GM10847 (cell line): Measurements from ENCODE around the gene GALNT9.

Experiments
- POLR2A ChIP-seq: IDR thresholded peaks from 2 replicates; pipeline ENCODE4 v1.6.1; 2011; ENCODE audit not compliant: insufficient read length; ENCODE audit errors: extremely low read depth

GALNT9 gene

GRCh38 chr12:132264086-132265010, 65.0 kb downstream of the GALNT9 start:
- TF ChIP-seq POLR2A = no peak

DNA sequence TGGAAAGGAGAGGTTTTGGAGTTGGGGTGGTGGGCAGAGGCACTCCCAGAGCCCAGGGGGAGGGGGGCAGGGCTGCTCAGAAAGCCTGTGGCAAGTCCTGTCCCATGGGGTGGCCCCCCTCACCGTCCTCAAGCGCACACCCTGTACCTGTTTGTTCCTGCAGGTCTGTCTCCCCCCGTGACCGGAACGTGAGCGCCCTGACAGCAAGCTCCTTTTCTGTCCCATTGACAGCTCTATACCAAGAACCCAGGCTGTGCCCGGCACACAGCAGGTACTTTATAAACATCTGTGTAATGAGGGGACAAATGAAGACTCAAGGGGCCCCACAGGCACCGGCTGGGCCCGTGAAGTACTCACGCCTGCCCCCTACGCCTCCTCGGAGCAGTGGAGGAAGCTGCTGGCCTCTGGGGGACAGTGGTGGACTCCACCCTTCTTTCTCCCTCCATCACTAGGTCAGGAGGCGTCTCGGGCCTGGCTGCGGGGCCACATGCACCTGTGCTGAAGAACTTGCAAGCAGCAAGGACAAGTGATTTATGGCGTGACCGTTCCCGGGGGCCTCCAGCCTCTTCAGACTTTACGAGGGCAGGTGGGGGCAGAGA, 65.8 kb downstream of the GALNT9 start:
- no peak for TF ChIP-seq POLR2A

GRCh38 chr12:132263061-132263360, 66.4 kb downstream of the GALNT9 start:
- no peak for TF ChIP-seq POLR2A

DNA sequence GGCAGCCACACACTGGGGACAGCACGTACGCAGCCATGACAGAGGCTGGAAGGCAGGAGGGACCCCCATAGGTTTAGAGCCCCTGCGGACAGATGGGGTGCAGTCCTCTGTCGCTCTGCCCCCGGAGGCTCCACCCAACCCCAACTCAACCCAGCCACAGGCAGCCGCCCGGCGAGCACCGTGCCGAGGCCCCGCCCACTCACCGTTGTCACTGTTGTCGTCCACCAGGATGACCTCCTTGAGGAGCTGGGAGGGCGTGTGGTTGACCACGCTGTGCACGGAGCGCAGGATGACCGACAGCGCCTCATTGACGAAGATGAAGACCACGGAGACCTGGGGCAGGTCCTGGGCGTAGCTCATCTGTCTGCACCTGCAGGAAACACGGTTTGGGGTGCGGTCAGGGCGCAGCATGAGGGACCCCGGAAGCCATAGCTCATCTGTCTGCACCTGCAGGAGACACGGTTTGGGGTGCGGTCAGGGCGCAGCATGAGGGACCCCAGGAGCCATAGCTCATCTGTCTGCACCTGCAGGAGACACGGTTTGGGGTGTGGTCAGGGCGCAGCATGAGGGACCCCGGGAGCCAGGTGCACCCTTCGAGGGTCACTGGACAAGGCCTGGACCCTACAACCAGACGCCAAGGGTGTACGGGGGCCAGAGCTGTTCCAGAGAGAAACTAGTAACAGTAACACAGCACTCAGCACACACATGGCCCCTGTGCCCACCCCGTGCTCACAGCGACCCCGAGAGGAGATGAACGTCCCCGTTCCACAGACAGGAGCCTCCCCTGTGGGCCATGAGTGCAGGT, 66.9 kb downstream of the GALNT9 start:
- TF ChIP-seq POLR2A = no peak

GRCh38 chr12:132261328-132262138, 67.9 kb downstream of the GALNT9 start:
- no peak for TF ChIP-seq POLR2A

DNA sequence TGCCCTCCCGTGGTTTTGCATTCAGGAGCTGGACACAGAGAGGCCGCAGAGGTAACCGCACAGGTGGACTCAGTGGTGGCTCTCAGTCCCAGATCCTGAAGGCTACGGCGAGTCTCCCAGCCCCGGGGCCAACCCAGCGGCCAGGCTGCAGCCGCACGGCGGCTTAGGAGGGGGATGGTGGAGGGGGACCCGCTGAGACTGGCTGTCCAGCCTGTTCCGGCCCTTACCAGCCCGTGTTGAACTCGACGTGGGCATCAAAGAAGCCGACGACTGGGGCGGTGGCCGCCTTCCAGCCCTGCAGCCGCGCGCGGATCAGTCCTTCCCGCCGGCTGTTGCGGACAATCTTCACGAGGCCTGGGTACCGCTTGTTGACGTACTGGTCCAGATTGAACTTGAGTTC, 68.7 kb downstream of the GALNT9 start:
- no peak for TF ChIP-seq POLR2A

GRCh38 chr12:132259872-132260695, 69.3 kb downstream of the GALNT9 start:
- no peak for TF ChIP-seq POLR2A

DNA sequence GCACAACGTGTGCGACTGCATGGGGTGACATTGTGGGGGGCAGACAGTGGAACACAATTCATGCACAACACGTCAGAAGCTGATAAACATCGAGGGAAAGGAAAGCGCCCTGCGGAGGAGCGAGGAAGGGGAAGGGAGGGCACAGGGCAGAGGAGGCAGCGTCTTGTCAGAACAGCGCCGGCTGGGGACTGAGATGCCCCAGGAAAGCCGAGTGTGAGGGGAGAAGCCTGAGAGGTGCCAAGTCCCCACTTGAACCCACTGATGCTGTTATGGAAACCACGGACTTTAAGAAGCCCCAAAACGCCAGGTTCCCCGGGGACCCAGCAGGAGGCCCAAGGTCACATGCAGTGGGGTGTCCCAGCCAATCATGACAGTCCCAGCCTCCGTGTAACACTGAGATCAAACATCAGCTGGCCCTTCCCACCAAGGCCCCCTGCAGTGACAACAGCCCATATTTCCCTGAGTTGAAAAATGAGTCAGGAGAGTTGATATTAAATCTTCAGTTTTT, 70.0 kb downstream of the GALNT9 start:
- TF ChIP-seq POLR2A = no peak

DNA sequence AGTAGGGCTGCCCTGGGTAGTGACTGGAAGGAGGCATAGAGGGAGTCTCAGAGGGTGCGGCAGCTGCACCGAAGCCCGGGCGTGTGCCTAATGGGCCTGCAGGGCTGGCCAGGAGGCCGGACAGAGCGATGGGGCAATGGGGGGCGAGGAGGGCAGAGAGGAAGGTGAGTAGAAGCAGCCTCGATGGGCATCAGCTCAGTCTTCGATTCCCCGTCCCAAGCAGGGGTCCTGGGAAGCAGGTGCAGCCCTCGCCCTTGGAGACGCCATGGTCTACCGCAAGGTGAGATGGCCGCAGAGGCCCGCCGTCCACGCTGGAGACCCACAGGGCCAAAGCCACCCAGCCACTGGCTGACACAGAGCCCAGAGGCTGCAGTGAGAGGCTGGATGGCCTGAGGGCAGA, 70.8 kb downstream of the GALNT9 start:
- TF ChIP-seq POLR2A = no peak

- no peak for TF ChIP-seq POLR2A
These were observed 71.4 kb downstream of the GALNT9 start for GRCh38 chr12:132257955-132258490.

- no peak for TF ChIP-seq POLR2A
These were observed 72.0 kb downstream of the GALNT9 start for GRCh38 chr12:132257206-132257954.

- no peak for TF ChIP-seq POLR2A
These were observed 72.7 kb downstream of the GALNT9 start for GRCh38 chr12:132256646-132257045.

GRCh38 chr12:132255642-132256041, 73.7 kb downstream of the GALNT9 start:
- no peak for TF ChIP-seq POLR2A
